Adrenal gland (tissue), 12 donors: ENCODE measurements around the gene LAMB4. TPM values are rescaled to one million over a fixed set of nuclear protein-coding genes. Genes with fewer than 3 reads are reported as not detected.

Experiments
- DNase-seq, 7 donors: peaks; one replicate each; pipeline ENCODE4 v3.0.0-alpha.2; 2019 to 2020
- H3K27ac ChIP-seq, 5 donors: fragments of 200-600 bp; sonication (generic) in 4 of 5; 1 replicate in 3 of 5; 2 replicates in 2 of 5; pipeline versions ENCODE4 v1.5.1 to v1.8.0; 2016 to 2020; ENCODE audit warnings: mild to moderate bottlenecking in 1 of 5
- H3K27me3 ChIP-seq: fragments of 200-600 bp; 2 replicates; pipeline ENCODE4 v1.8.0; 2021
- H3K36me3 ChIP-seq, 2 donors: fragments of 200-600 bp; replicated peaks in 1 of 2; 1 replicate in 1 of 2; 2 replicates in 1 of 2; pipeline versions ENCODE4 v1.5.1 to v1.8.0; 2018 to 2022
- H3K4me1 ChIP-seq, 2 donors: fragments of 200-600 bp; replicated peaks in 1 of 2; 1 replicate in 1 of 2; 2 replicates in 1 of 2; pipeline versions ENCODE4 v1.5.1 to v1.8.0; 2018 to 2021
- H3K4me3 ChIP-seq, 4 donors: fragments of 200-600 bp; sonication (generic) in 3 of 4; one replicate each; pipeline ENCODE4 v1.5.1; 2016 to 2018
- H3K9me3 ChIP-seq, 3 donors: fragments of 200-600 bp; sonication (generic) in 1 of 3; replicated peaks in 1 of 3; 1 replicate in 2 of 3; 2 replicates in 1 of 3; pipeline versions ENCODE4 v1.5.1 to v1.8.0; 2016 to 2021
- CTCF ChIP-seq, 6 experiments: fragments of 450-650 bp in 4 of 6; fragments of 200-600 bp in 2 of 6; sonication (generic) in 1 of 6; IDR thresholded peaks; 1 replicate in 5 of 6; 2 replicates in 1 of 6; pipeline versions ENCODE4 v1.5.1 to v1.8.0; 2016 to 2021; ENCODE audit warnings: antibody characterized with exemption in 6 of 6, mild to moderate bottlenecking in 2 of 6, moderate library complexity in 1 of 6
- POLR2A ChIP-seq, 2 donors: fragments of 450-650 bp; IDR thresholded peaks; one replicate each; pipeline ENCODE4 v1.6.1; 2017; ENCODE audit warnings: antibody characterized with exemption in 2 of 2, mild to moderate bottlenecking in 2 of 2, moderate library complexity in 1 of 2
- WGBS, 4 donors: extraction: QIAGEN DNeasy Blood & Tissue Kit in 2 of 4; methylation state at CpG; one replicate each; pipeline versions ENCODE4 v1.1.5 to v1.1.7; 2013 to 2017; 5-methylcytosine and 5-hydroxymethylcytosine counted together
- intact Hi-C, 2 donors: fragments of 100-400 bp; cut with DNase I; formaldehyde crosslinking; loops; one replicate each; pipeline versions ENCODE4 v1.14.1 to v1.15.0; 2022 to 2023
- polyA plus RNA-seq, 3 donors: library from polyadenylated mRNA; stranded (reverse); fragments of 200-250 nt in 2 of 3; fragments of 350-450 nt in 1 of 3; fragmentation: Illumina TruSeq in 1 of 3; extraction: RNeasy Lipid Tissue Mini Kit (QIAGEN cat#74804) in 1 of 3; gene quantifications; one replicate each; pipeline ENCODE4 v1.2.3, GENCODE V29; 2013 to 2014
- total RNA-seq, 9 donors: library from RNA; depleted of rRNA in 4 of 9; stranded (reverse); fragments of >200 nt in 4 of 9; fragments of 120-200 nt in 1 of 9; fragmentation: NEBNext Ultra II Directional in 1 of 9; extraction: Animal tissue kit (Norgen Biotek cat#: 25700) in 1 of 9; gene quantifications; one replicate each; pipeline versions ENCODE4 v1.1.0 to v1.2.4, GENCODE V29; 2013 to 2023
- donor health status: healthy with polysubstance abuse.
- donor health status: Bipolar disorder and iron deficiency.
- donor health status: DM: yes; HTN: yes; CAD: no.
- donor health status: DM: no; HTN: no; CAD: no.
- donor health status: DM: no; HTN: no; CAD: no.
- donor health status: DM: yes; HTN: yes; CAD: no.

The LAMB4 gene
- total and polyA plus RNA-seq, 12 donors, result 0.12 to 1.0 (median 0.27) TPM; not detected in 5

- Histone ChIP-seq H3K27ac (no peak overlapping the region), H3K4me1 (no peaks in the 10 kb centered on the region), H3K9me3 (no peaks in the 10 kb centered on the region), H3K36me3 (no peaks in the 10 kb centered on the region), H3K27me3 (no peaks in the 10 kb centered on the region), H3K4me3 (no peak overlapping the region)
- TF ChIP-seq CTCF (IDR thresholded peaks at IDR 0.05), result no peak
- no peak for TF ChIP-seq POLR2A (IDR thresholded peaks at IDR 0.05)
- 54 to 80% (median 75%) methylated on average over 1 of the region's 1 CpG for WGBS, 4 donors
- intact Hi-C loops, result no loop called here
- no peak for DNase-seq
Measured at GRCh38 chr7:108083980-108084379, 46.2 kb downstream of the LAMB4 start.

- H3K36me3 ChIP-seq, result no peaks in the 10 kb centered on the region
- no peak overlapping the region for H3K27ac ChIP-seq
- intact Hi-C loops, result no loop called here
- no peaks in the 10 kb centered on the region for H3K27me3 ChIP-seq
- WGBS, 4 donors, result 77 to 86% (median 83%) methylated on average over 9 of the region's 9 CpGs
- no peaks in the 10 kb centered on the region for H3K4me1 ChIP-seq
- H3K9me3 ChIP-seq, result no peaks in the 10 kb centered on the region
- no peak overlapping the region for H3K4me3 ChIP-seq
- TF ChIP-seq CTCF (IDR thresholded peaks at IDR 0.05), result no peak
- no peak for TF ChIP-seq POLR2A (IDR thresholded peaks at IDR 0.05)
- DNase-seq, result no peak
Measured at GRCh38 chr7:108079648-108080591, 50.2 kb downstream of the LAMB4 start.

GRCh38 chr7:108079276-108079647 lies 50.9 kb downstream of the LAMB4 start:
- intact Hi-C loops, result no loop called here
- TF ChIP-seq CTCF (IDR thresholded peaks at IDR 0.05) (no peak), POLR2A (IDR thresholded peaks at IDR 0.05) (no peak)
- Histone ChIP-seq H3K27ac (no peak overlapping the region), H3K27me3 (no peaks in the 10 kb centered on the region), H3K4me3 (no peak overlapping the region), H3K36me3 (no peaks in the 10 kb centered on the region), H3K9me3 (no peaks in the 10 kb centered on the region), H3K4me1 (no peaks in the 10 kb centered on the region)
- DNase-seq, result no peak
- WGBS, 4 donors, result 94 to 100% (median 98%) methylated on average over 1 of the region's 1 CpG

DNA sequence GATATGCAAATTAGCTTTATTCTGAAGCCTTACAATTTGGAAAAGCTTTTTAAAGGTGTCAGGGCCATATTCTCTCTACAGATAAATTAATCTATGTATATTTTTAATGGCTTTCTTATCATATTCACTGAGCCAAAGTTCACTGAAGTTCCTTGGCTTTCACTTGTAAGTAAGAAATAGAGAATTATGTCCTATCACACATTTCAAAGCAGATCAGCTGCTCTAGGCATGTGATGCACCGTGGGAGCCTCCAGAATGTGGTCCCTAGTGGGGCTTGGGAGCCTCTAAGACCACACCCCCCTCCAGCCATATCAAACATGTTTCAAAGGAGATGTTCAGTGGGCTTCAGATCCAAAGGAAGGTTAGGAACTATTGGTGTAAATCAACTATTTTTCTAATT lies 51.5 kb downstream of the LAMB4 start:
- intact Hi-C loops, result no loop called here
- Histone ChIP-seq H3K27me3 (no peaks in the 10 kb centered on the region), H3K4me3 (no peak overlapping the region), H3K27ac (no peak overlapping the region), H3K4me1 (no peaks in the 10 kb centered on the region), H3K36me3 (no peaks in the 10 kb centered on the region), H3K9me3 (no peaks in the 10 kb centered on the region)
- DNase-seq, result no peak
- TF ChIP-seq CTCF (IDR thresholded peaks at IDR 0.05) (no peak), POLR2A (IDR thresholded peaks at IDR 0.05) (no peak)
- WGBS, 4 donors, result 73 to 80% (median 78%) methylated on average over 1 of the region's 1 CpG
